ENCODE data around the gene ASB11. TPM values are rescaled to one million over a fixed set of nuclear protein-coding genes. Genes with fewer than 3 reads are reported as not detected.
A peak's percentile ranks its signal among the peaks of the same experiment; 100 is the strongest.

Gene ASB11
- total RNA-seq, 4 donors from 2014 or later: not detected

- no peak for DNase-seq (ENCODE audit: low spot score)
- TF ChIP-seq, protein P1, sequence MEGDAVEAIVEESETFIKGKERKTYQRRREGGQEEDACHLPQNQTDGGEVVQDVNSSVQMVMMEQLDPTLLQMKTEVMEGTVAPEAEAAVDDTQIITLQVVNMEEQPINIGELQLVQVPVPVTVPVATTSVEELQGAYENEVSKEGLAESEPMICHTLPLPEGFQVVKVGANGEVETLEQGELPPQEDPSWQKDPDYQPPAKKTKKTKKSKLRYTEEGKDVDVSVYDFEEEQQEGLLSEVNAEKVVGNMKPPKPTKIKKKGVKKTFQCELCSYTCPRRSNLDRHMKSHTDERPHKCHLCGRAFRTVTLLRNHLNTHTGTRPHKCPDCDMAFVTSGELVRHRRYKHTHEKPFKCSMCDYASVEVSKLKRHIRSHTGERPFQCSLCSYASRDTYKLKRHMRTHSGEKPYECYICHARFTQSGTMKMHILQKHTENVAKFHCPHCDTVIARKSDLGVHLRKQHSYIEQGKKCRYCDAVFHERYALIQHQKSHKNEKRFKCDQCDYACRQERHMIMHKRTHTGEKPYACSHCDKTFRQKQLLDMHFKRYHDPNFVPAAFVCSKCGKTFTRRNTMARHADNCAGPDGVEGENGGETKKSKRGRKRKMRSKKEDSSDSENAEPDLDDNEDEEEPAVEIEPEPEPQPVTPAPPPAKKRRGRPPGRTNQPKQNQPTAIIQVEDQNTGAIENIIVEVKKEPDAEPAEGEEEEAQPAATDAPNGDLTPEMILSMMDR (IDR thresholded peaks at IDR 0.05): no peak
- no peak for ATAC-seq (ENCODE audit: low FRiP score)
Observed at GRCh38 chrX:15344106-15344505, 28.7 kb upstream of the ASB11 start.

GRCh38 chrX:15343075-15343476, 27.6 kb upstream of the ASB11 start:
- ATAC-seq (ENCODE audit: low FRiP score) (peak; percentile 73), DNase-seq (ENCODE audit: low spot score) (no peak)
- TF ChIP-seq, protein P1 (IDR thresholded peaks at IDR 0.05): no peak

- no peak for DNase-seq (ENCODE audit: low spot score)
- TF ChIP-seq, protein P1 (IDR thresholded peaks at IDR 0.05): no peak
- no peak for ATAC-seq (ENCODE audit: low FRiP score)
Observed at GRCh38 chrX:15340867-15341266, 25.4 kb upstream of the ASB11 start.

- DNase-seq (ENCODE audit: low spot score): peak; percentile 43
- peak; percentile 47 for ATAC-seq (ENCODE audit: low FRiP score)
- TF ChIP-seq, protein P1 (IDR thresholded peaks at IDR 0.05): no peak
Observed at GRCh38 chrX:15336023-15336413, 20.6 kb upstream of the ASB11 start.

DNA sequence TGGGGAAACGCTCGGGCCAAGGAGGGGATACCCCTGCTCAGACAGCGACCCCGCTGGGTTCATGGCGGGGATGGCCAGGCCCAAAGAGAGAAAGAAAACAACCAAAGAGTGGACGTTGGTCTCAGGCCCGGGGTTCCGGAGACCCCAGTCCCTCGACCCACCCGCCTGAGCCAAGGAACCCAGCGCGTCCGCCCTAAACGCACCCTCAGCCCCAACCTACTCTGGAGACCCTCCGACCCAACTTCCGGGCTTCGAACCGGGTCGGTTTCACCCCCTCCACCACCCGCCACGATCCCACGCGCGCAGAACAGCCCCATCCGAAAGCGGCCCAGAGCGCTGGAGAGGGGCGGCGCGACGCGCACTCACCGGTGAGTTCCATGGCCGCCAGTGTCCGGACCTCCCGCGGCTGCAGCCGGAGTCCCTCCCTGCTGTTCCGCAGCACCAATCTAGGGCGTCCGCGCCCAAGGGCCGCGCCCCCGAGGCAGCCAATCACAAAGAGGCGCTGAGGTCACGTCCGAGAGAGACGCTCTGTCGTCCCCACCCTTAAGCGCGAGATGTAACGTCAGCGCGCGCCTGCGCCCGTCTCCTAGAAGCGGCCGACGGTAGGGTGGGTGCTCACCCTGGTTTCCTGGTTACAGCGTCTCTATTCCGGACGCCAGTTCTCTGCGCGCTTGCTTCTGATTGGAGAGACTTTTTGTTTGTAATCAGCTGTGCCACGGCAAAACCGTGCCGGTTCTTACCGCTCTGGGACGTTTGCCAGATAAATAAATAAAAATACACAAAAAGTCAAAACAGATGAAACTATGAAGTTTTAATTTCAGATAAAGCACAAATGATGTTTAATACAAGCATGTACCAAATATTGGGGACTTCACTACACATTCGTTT, 19.9 kb upstream of the ASB11 start, which contains the start of gene PIGA:
Gene PIGA (minus strand): TSS at position 389 of the 888 bp plus-strand sequence. CDS start 3,593 bp downstream, outside the sequence.
- peak; percentile 59 for DNase-seq (ENCODE audit: low spot score)
- TF ChIP-seq, protein P1 (IDR thresholded peaks at IDR 0.05): no peak
- peak; percentile 97 for ATAC-seq (ENCODE audit: low FRiP score)

DNA sequence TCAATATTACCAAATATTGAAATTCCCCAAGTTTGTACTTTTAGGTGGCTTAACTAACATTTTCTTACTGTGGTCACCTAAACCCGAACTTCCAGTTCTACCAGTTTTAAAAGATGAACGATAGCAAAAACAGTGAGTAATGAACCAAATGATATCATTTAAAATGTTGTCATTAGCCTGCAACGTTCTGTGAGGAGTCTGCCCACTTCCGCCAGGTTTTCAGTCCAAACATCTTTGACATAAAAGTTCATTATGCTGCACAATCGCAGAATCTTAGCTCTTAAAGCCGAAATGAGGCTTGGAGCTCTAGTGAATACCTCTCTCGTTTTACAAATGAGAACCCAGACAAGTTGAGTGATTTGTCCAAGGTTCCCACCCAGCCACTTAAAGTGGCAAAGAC, 19.1 kb upstream of the ASB11 start:
- ATAC-seq (ENCODE audit: low FRiP score) (no peak), DNase-seq (ENCODE audit: low spot score) (no peak)
- TF ChIP-seq, protein P1 (IDR thresholded peaks at IDR 0.05): no peak

GRCh38 chrX:15328821-15329220, 13.4 kb upstream of the ASB11 start:
- no peak for ATAC-seq (ENCODE audit: low FRiP score)
- TF ChIP-seq, protein P1 (IDR thresholded peaks at IDR 0.05): no peak
- no peak for DNase-seq (ENCODE audit: low spot score)
